Chondrocyte (in vitro differentiated cells): ENCODE results near the gene LDB2. TPM values are rescaled to one million over a fixed set of nuclear protein-coding genes. Genes with fewer than 3 reads are reported as not detected.

Experiments
- DNase-seq: peaks from one replicate; pipeline ENCODE4 v3.0.0; 2021; ENCODE audit warnings: mixed read lengths, low spot score
- H3K27ac Mint-ChIP-seq: one replicate; pipeline ENCODE4 v1.8.0; 2021; ENCODE audit warnings: mild to moderate bottlenecking, moderate library complexity, mixed read lengths; ENCODE audit not compliant: unreplicated experiment
- H3K27me3 Mint-ChIP-seq: 2 replicates; pipeline ENCODE4 v1.8.0; 2021; ENCODE audit warnings: low read depth, mixed read lengths
- H3K36me3 Mint-ChIP-seq: 2 replicates; pipeline ENCODE4 v1.8.0; 2021; ENCODE audit warnings: low read depth, mixed read lengths
- H3K4me1 Mint-ChIP-seq: 2 replicates; pipeline ENCODE4 v1.8.0; 2021; ENCODE audit warnings: low read depth, mild to moderate bottlenecking, mixed read lengths
- H3K4me3 Mint-ChIP-seq: one replicate; pipeline ENCODE4 v1.8.0; 2021; ENCODE audit warnings: mild to moderate bottlenecking, moderate library complexity, mixed read lengths; ENCODE audit not compliant: unreplicated experiment
- H3K9me3 Mint-ChIP-seq: 2 replicates; pipeline ENCODE4 v1.8.0; 2021; ENCODE audit warnings: low read depth, mixed read lengths
- total RNA-seq: library from RNA; stranded (reverse); gene quantifications from 3 replicates; pipeline ENCODE4 v1.2.1, GENCODE V29; 2021
- TF ChIP-seq, protein P1 (sequence below): fragments of 200-600 bp; sonication (generic); IDR thresholded peaks from 2 replicates; pipeline ENCODE4 v1.5.0; 2021; ENCODE audit warnings: antibody characterized with exemption, mild to moderate bottlenecking, moderate library complexity

Gene LDB2
- total RNA-seq, 1 donor from 2014 or later: 2.0 TPM

DNA sequence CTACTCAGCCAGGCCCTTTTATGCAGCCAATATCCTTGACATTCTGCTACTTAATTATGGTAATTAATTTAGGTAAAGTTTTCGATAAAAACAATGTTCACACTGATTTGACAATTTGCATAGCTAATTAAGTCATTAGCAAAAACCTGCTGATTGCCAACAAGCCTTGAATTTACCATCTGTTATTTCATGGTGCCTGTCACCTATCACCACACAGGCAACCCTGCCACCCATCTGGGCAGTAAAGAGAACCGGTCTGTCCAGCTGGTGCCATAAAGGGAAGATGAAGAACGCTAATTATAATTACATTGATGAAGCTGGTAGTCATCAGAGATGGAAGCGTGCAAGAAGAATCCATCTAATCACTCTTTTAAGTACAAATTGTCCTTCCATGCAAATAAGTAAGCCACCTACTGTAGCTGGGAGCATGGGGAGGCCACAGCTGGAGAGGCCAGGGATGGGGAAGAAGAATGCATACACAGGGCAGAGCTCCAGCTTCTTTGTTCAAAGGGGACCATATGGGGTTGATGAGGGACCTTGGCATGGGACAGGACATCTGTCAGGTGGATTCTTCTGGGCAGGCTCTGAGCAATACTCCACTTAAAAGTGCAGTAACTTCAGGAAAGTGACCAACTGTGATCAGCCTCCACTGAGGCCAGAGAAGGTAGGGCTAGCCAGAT, 394.9 kb downstream of the LDB2 start:
- TF ChIP-seq, protein P1, sequence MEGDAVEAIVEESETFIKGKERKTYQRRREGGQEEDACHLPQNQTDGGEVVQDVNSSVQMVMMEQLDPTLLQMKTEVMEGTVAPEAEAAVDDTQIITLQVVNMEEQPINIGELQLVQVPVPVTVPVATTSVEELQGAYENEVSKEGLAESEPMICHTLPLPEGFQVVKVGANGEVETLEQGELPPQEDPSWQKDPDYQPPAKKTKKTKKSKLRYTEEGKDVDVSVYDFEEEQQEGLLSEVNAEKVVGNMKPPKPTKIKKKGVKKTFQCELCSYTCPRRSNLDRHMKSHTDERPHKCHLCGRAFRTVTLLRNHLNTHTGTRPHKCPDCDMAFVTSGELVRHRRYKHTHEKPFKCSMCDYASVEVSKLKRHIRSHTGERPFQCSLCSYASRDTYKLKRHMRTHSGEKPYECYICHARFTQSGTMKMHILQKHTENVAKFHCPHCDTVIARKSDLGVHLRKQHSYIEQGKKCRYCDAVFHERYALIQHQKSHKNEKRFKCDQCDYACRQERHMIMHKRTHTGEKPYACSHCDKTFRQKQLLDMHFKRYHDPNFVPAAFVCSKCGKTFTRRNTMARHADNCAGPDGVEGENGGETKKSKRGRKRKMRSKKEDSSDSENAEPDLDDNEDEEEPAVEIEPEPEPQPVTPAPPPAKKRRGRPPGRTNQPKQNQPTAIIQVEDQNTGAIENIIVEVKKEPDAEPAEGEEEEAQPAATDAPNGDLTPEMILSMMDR: no peak
- H3K4me1 Mint-ChIP-seq: no peaks in the 10 kb centered on the region
- H3K36me3 Mint-ChIP-seq: peaks cover 3% of the 10 kb centered on the region
- H3K4me3 Mint-ChIP-seq: no peak overlapping the region
- H3K27ac Mint-ChIP-seq: no peak overlapping the region
- H3K9me3 Mint-ChIP-seq: peaks cover 6% of the 10 kb centered on the region
- no peaks in the 10 kb centered on the region for H3K27me3 Mint-ChIP-seq
- no peak for DNase-seq

DNA sequence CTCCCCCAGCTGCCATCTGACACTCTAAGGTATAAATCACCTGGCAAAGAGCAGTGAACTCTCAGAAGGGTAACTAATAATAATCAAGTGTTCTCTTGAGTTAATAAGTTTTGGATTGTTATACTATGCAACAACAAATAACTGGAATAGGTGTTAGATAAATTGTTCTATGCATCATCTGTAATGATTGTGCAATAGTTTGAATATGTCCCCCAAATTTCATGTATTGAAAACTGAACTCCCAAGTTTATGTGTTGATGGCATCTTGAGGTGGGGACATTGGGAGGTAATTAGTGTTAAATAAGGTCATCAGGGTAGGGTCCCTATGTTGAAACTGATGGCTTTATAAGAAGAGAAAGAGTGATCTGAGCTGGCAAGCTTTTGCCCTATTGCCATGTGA, 399.5 kb downstream of the LDB2 start:
- Mint-ChIP-seq H3K36me3 (no peaks in the 10 kb centered on the region), H3K4me3 (no peak overlapping the region), H3K4me1 (no peaks in the 10 kb centered on the region), H3K9me3 (peaks cover 4% of the 10 kb centered on the region), H3K27ac (no peak overlapping the region), H3K27me3 (peaks cover 3% of the 10 kb centered on the region)
- TF ChIP-seq, protein P1: no peak
- no peak for DNase-seq

- H3K9me3 Mint-ChIP-seq: peaks cover 4% of the 10 kb centered on the region
- DNase-seq: no peak
- H3K36me3 Mint-ChIP-seq: no peaks in the 10 kb centered on the region
- TF ChIP-seq, protein P1: no peak
- no peak overlapping the region for H3K27ac Mint-ChIP-seq
- H3K27me3 Mint-ChIP-seq: peaks cover 3% of the 10 kb centered on the region
- H3K4me1 Mint-ChIP-seq: no peaks in the 10 kb centered on the region
- H3K4me3 Mint-ChIP-seq: no peak overlapping the region
Observed at GRCh38 chr4:16496501-16496900, 401.9 kb downstream of the LDB2 start.

DNA sequence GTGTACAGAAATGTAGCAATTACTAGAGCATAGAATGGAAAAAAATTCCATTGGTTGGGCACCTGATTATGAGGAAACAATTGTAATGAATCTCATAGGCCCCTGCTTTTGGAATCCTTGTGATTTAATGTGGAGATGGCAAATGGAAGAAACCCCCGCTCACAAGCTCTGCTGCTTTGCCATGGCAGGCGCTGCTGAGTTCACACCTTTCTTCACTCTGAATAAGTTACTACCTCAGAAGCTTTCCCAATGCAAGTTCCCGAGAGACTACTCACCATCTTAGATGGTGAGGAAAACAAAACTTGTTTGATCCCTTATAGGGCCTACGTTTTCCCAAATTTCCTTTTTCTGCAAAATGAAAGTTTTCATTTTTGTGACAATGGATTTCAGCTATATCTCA, 405.6 kb downstream of the LDB2 start:
- H3K27ac Mint-ChIP-seq: no peak overlapping the region

GRCh38 chr4:16489226-16489625, 409.2 kb downstream of the LDB2 start:
- TF ChIP-seq, protein P1: no peak
- no peak overlapping the region for H3K27ac Mint-ChIP-seq
- no peaks in the 10 kb centered on the region for H3K27me3 Mint-ChIP-seq
- peaks cover 2% of the 10 kb centered on the region for H3K36me3 Mint-ChIP-seq
- DNase-seq: no peak
- no peaks in the 10 kb centered on the region for H3K4me1 Mint-ChIP-seq
- H3K4me3 Mint-ChIP-seq: no peak overlapping the region
- H3K9me3 Mint-ChIP-seq: peaks cover 3% of the 10 kb centered on the region

More for the DNA sequence above, 405.6 kb downstream of the LDB2 start:
- H3K27me3 Mint-ChIP-seq: peaks cover 3% of the 10 kb centered on the region
- DNase-seq: no peak
- peaks cover under 1% of the 10 kb centered on the region for H3K36me3 Mint-ChIP-seq
- H3K4me3 Mint-ChIP-seq: no peak overlapping the region
- TF ChIP-seq, protein P1: no peak
- H3K4me1 Mint-ChIP-seq: no peaks in the 10 kb centered on the region
- H3K9me3 Mint-ChIP-seq: peaks cover under 1% of the 10 kb centered on the region
